22Rv1 (cell line): ENCODE data around the gene C16orf89.
"Not testable (repeated sequence)": the region's sequence is repeated elsewhere in the genome, so short reads cannot be mapped to it uniquely, and the experiment has no call there.

ENCODE experiments used
- CTCF ChIP-seq: fragments of 450-650 bp; IDR thresholded peaks from 2 replicates; pipeline ENCODE4 v1.5.1; 2017; ENCODE audit warnings: mild to moderate bottlenecking
- ZFX ChIP-seq: fragments of 450-650 bp; IDR thresholded peaks from 2 replicates; pipeline ENCODE4 v1.6.1; 2017; ENCODE audit warnings: antibody characterized with exemption, borderline replicate concordance

DNA sequence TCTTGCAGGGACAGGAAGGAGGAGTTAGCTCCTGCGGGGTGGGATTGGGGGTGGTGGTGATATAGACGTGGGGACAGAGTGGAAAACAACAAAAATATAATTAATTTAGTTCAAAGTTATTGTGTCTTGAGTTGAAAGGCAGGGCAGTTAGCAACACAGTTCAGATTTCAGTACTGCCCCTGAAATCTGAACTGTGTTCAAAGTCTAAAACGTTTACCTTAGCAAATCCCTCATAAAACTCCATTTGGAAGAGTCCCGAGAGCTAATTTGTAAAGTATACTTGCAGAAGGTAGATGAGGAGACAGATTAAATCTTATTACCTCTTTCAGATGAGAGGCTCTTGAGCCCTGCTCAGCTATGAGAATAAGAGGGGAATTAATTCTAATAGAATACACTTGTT, 33.4 kb upstream of the C16orf89 start:
- not testable (repeated sequence) for TF ChIP-seq CTCF, ZFX
